SK-N-SH treated with all-trans-retinoic acid at 6 μM for 48 hours (cell line): ENCODE data around the gene WASF3.

Experiments
- ATAC-seq: fragments of 200-7000 bp; cut with Tn5 transposase; 3 replicates; pipeline ENCODE4 v1.9.1; 2020; ENCODE audit warnings: mild to moderate bottlenecking, moderate library complexity
- ARNTL ChIP-seq: fragments of 450-650 bp; formaldehyde crosslinking; IDR thresholded peaks from 2 replicates; pipeline ENCODE4 v1.5.0; 2020; ENCODE audit warnings: low read depth, mild to moderate bottlenecking, moderate library complexity, borderline replicate concordance
- CREB5 ChIP-seq: fragments of 250-450 bp; sonication (Bioruptor Pico); IDR thresholded peaks from 2 replicates; pipeline ENCODE4 v1.5.1; 2020; ENCODE audit warnings: low read depth, mild to moderate bottlenecking, moderate library complexity
- CSDC2 ChIP-seq: fragments of 250-450 bp; sonication (Bioruptor Pico); IDR thresholded peaks from 2 replicates; pipeline ENCODE4 v1.5.0; 2020; ENCODE audit warnings: mild to moderate bottlenecking, moderate library complexity
- CSRNP3 ChIP-seq: fragments of 250-450 bp; sonication (Bioruptor Pico); IDR thresholded peaks from 2 replicates; pipeline ENCODE4 v1.5.1; 2021; ENCODE audit warnings: mild to moderate bottlenecking, moderate library complexity
- ESRRG ChIP-seq: fragments of 250-450 bp; sonication (Bioruptor Pico); IDR thresholded peaks from 2 replicates; pipeline ENCODE4 v1.6.1; 2021; ENCODE audit warnings: mild to moderate bottlenecking
- GLIS3 ChIP-seq: fragments of 250-450 bp; sonication (Bioruptor Pico); IDR thresholded peaks from 2 replicates; pipeline ENCODE4 v1.5.0; 2020; ENCODE audit warnings: mild to moderate bottlenecking, moderate library complexity
- ISL1 ChIP-seq: fragments of 250-450 bp; sonication (Bioruptor Pico); IDR thresholded peaks from 2 replicates; pipeline ENCODE4 v2.1.2; 2022; ENCODE audit warnings: mild to moderate bottlenecking, moderate library complexity
- OSR1 ChIP-seq: fragments of 250-450 bp; sonication (Bioruptor Pico); IDR thresholded peaks from 2 replicates; pipeline ENCODE4 v1.8.0; 2022; ENCODE audit warnings: moderate library complexity, mild to moderate bottlenecking, inconsistent platforms
- PATZ1 ChIP-seq: fragments of 250-450 bp; sonication (Bioruptor Pico); IDR thresholded peaks from 2 replicates; pipeline ENCODE4 v1.8.0; 2020; ENCODE audit warnings: mild to moderate bottlenecking, moderate library complexity, borderline replicate concordance
- POU6F1 ChIP-seq: fragments of 250-450 bp; sonication (Bioruptor Pico); IDR thresholded peaks from 2 replicates; pipeline ENCODE4 v1.8.0; 2021; ENCODE audit warnings: low read depth, mild to moderate bottlenecking, moderate library complexity, borderline replicate concordance
- PPARA ChIP-seq: fragments of 250-450 bp; sonication (Bioruptor Pico); IDR thresholded peaks from 2 replicates; pipeline ENCODE4 v1.5.0; 2020; ENCODE audit warnings: mild to moderate bottlenecking, borderline replicate concordance
- RARB ChIP-seq: fragments of 250-450 bp; sonication (Bioruptor Pico); IDR thresholded peaks from 2 replicates; pipeline ENCODE4 v1.8.0; 2021; ENCODE audit warnings: mild to moderate bottlenecking, moderate library complexity
- TCF4 ChIP-seq: fragments of 250-450 bp; sonication (Bioruptor Pico); IDR thresholded peaks from 2 replicates; pipeline ENCODE4 v1.8.0; 2021; ENCODE audit warnings: mild to moderate bottlenecking, moderate library complexity, borderline replicate concordance
- TOX ChIP-seq: fragments of 250-450 bp; sonication (Bioruptor Pico); IDR thresholded peaks from 2 replicates; pipeline ENCODE4 v1.8.0; 2021; ENCODE audit warnings: mild to moderate bottlenecking, moderate library complexity, borderline replicate concordance
- ZC3H10 ChIP-seq: fragments of 250-450 bp; sonication (Bioruptor Pico); IDR thresholded peaks from 2 replicates; pipeline ENCODE4 v1.5.1; 2021; ENCODE audit warnings: mild to moderate bottlenecking, moderate library complexity
- ZFP3 ChIP-seq: fragments of 250-450 bp; sonication (Bioruptor Pico); IDR thresholded peaks from 2 replicates; pipeline ENCODE4 v1.5.0; 2020; ENCODE audit warnings: mild to moderate bottlenecking, moderate library complexity
- ZFP30 ChIP-seq: fragments of 450-650 bp; formaldehyde crosslinking; IDR thresholded peaks from 2 replicates; pipeline ENCODE4 v1.5.0; 2022; ENCODE audit warnings: mild to moderate bottlenecking, moderate library complexity
- ZNF565 ChIP-seq: fragments of 450-650 bp; formaldehyde crosslinking; conservative IDR thresholded peaks from 2 replicates; pipeline ENCODE4 v1.5.0; 2020; ENCODE audit warnings: low read depth, mild to moderate bottlenecking, moderate library complexity
- ZNF70 ChIP-seq: fragments of 450-650 bp; formaldehyde crosslinking; IDR thresholded peaks from 2 replicates; pipeline ENCODE4 v1.5.0; 2020; ENCODE audit warnings: mild to moderate bottlenecking, moderate library complexity
- ZNF8 ChIP-seq: fragments of 450-650 bp; formaldehyde crosslinking; IDR thresholded peaks from 2 replicates; pipeline ENCODE4 v1.5.0; 2020; ENCODE audit warnings: mild to moderate bottlenecking, moderate library complexity

WASF3 gene

GRCh38 chr13:26621731-26622401, 64.4 kb downstream of the WASF3 start (continued):
- TF ChIP-seq OSR1 (CRISPR knock-in tag) (no peak), GLIS3 (CRISPR knock-in tag) (no peak), ARNTL (no peak), ZNF8 (CRISPR knock-in tag) (no peak), PATZ1 (no peak), ZFP3 (CRISPR knock-in tag) (no peak)

- ATAC-seq: no peak
- TF ChIP-seq POU6F1 (CRISPR knock-in tag) (no peak), TCF4 (CRISPR knock-in tag) (no peak), CREB5 (CRISPR knock-in tag) (no peak), ZFP30 (CRISPR knock-in tag) (no peak)
Observed at GRCh38 chr13:26623125-26623524, 65.6 kb downstream of the WASF3 start.

GRCh38 chr13:26624572-26624971, 67.1 kb downstream of the WASF3 start:
- TF ChIP-seq CREB5 (CRISPR knock-in tag) (no peak), ESRRG (CRISPR knock-in tag) (no peak), ZNF70 (CRISPR knock-in tag) (no peak), PATZ1 (no peak), ZNF8 (CRISPR knock-in tag) (no peak), GLIS3 (CRISPR knock-in tag) (no peak), RARB (CRISPR knock-in tag) (no peak), ZFP3 (CRISPR knock-in tag) (no peak), CSDC2 (no peak), ZNF565 (no peak), CSRNP3 (no peak), OSR1 (CRISPR knock-in tag) (no peak), ISL1 (CRISPR knock-in tag) (no peak), PPARA (no peak), ZC3H10 (CRISPR knock-in tag) (no peak), POU6F1 (CRISPR knock-in tag) (no peak), ARNTL (no peak), TOX (CRISPR knock-in tag) (no peak)
- ATAC-seq: no peak
